ENCODE data around the gene PRR36.

Gene PRR36

DNA sequence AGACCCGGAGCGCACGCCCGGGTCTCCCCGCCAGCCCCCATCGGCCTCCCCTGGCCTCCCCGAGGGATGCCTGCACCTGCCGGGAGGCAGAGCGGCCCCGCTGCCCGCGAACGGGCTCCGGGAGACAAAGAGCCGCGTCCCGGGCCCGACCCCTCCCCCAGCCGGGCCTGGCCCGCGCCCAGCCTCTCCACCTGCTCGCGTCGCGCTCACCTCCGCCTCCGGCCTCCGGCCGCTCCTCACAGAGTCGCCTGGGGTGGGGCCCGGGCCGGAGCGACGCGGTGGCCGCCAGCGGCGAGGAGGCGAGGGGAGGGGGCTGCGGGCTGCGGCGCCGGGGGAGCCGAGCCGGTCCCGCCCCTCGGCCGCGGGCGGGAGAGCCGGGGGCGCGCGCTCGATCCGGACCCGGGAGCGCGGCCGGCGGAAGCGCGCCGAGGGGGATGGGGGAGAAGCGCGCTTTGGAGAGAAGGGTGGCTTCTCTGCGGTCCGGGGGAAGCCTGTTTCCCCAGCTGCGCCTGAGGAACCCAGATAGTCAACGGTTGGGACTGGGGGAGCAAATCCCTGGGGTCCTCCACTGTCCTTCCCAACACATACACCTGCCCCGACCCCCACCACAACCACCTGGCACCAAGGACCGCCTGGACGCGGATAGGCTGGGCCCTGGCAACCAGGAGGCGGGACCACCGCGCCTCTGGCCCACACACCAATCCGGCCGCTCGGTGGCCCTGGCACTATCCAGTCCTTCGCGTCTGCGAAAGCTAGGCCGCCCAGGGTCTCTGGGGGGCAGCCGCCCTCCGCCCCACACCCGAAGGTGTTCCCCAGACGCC lies at the start of gene PRR36:
Gene PRR36 (minus strand): TSS at position 315 of the 821 bp plus-strand sequence. CDS start 701 bp downstream, outside the sequence.
- no peaks in the 10 kb centered on the region for H3K36me3 Mint-ChIP-seq (ENCODE audit: low read depth)
- H3K27ac Mint-ChIP-seq, result no peak within 1 kb of the TSS
- TF ChIP-seq CTCF (IDR thresholded peaks at IDR 0.05), result no peak
- no peaks in the 10 kb centered on the region for H3K9me3 Mint-ChIP-seq
- peaks cover 22% of the 10 kb centered on the region for H3K4me1 Mint-ChIP-seq
- H3K4me3 Mint-ChIP-seq, result peak within 1 kb of the TSS; percentile 87
- DNase-seq, result peak; percentile 77
- H3K27me3 Mint-ChIP-seq (ENCODE audit: low read depth, poor library complexity), result peaks cover 56% of the 10 kb centered on the region

- H3K4me3 Mint-ChIP-seq, result no peak overlapping the region
- peaks cover 13% of the 10 kb centered on the region for H3K27me3 Mint-ChIP-seq (ENCODE audit: low read depth, poor library complexity)
- no peak for TF ChIP-seq CTCF (IDR thresholded peaks at IDR 0.05)
Observed at GRCh38 chr19:7923295-7924191, 49.4 kb upstream of the PRR36 start.

GRCh38 chr19:7922836-7923195 lies 48.6 kb upstream of the PRR36 start:
- TF ChIP-seq CTCF (IDR thresholded peaks at IDR 0.05), result no peak
- H3K9me3 Mint-ChIP-seq, result no peaks in the 10 kb centered on the region
- no peak overlapping the region for H3K27ac Mint-ChIP-seq
- peaks cover 39% of the 10 kb centered on the region for H3K4me1 Mint-ChIP-seq
- H3K27me3 Mint-ChIP-seq (ENCODE audit: low read depth, poor library complexity), result peaks cover 20% of the 10 kb centered on the region
- H3K4me3 Mint-ChIP-seq, result no peak overlapping the region
- H3K36me3 Mint-ChIP-seq (ENCODE audit: low read depth), result peaks cover 4% of the 10 kb centered on the region
- no peak for DNase-seq

More at GRCh38 chr19:7923295-7924191, 49.4 kb upstream of the PRR36 start:
- Mint-ChIP-seq H3K27ac (peak overlapping the region; percentile 54), H3K36me3 (ENCODE audit: low read depth) (peaks cover 4% of the 10 kb centered on the region), H3K9me3 (no peaks in the 10 kb centered on the region), H3K4me1 (peaks cover 40% of the 10 kb centered on the region)
- no peak for DNase-seq

GRCh38 chr19:7921967-7922835 lies 48.0 kb upstream of the PRR36 start:
- Mint-ChIP-seq H3K4me1 (peaks cover 39% of the 10 kb centered on the region), H3K27me3 (ENCODE audit: low read depth, poor library complexity) (peaks cover 26% of the 10 kb centered on the region), H3K27ac (no peak overlapping the region), H3K36me3 (ENCODE audit: low read depth) (peaks cover 4% of the 10 kb centered on the region), H3K9me3 (no peaks in the 10 kb centered on the region), H3K4me3 (no peak overlapping the region)
- no peak for TF ChIP-seq CTCF (IDR thresholded peaks at IDR 0.05)
- DNase-seq, result no peak

DNA sequence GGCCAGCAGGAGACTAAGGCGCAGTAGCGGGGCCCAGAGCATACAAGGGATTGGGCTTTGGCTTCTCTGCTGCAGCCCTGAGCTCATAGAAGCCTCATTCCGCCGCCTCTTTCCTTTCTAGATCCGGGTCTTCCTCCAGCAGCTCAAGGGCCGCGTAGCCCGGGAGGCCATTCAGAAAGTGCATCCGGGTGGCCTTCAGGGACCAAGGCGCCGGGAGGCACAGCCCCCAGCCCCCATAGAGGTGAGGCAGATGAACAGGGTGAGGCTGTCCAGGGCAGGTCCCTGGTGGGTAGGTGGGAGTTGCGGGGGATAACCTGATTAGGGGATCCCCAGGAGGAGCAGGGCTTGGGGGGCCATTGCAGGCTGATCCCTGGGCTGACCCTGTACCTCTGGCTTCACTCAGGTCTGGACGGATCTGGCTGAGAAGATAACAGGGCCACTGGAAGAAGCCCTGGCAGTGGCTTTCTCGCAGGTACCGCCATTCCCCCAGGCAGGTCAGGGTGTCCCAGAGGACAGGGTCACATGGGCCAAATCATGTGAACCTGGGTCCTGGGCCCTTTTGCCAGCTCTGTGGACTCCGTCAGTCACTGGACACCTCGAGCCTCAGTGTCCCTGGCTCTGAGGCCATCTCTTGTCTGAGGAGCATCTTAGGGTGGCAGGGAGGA lies 47.2 kb upstream of the PRR36 start:
- no peak for DNase-seq
- Mint-ChIP-seq H3K9me3 (no peaks in the 10 kb centered on the region), H3K27ac (peak overlapping the region; percentile 81), H3K4me1 (peaks cover 40% of the 10 kb centered on the region), H3K27me3 (ENCODE audit: low read depth, poor library complexity) (peaks cover 34% of the 10 kb centered on the region), H3K36me3 (ENCODE audit: low read depth) (peaks cover 4% of the 10 kb centered on the region), H3K4me3 (peak overlapping the region; percentile 85)
- TF ChIP-seq CTCF (IDR thresholded peaks at IDR 0.05), result no peak

Measured in nephron progenitor cell (in vitro differentiated cells).